Measurements from ENCODE around the gene ANKRD28. TPM values are rescaled to one million over a fixed set of nuclear protein-coding genes. Genes with fewer than 3 reads are reported as not detected.

Gene ANKRD28
- total RNA-seq, 3 donors from 2014 or later = 80.8 to 99.2 (median 89.8) TPM

DNA sequence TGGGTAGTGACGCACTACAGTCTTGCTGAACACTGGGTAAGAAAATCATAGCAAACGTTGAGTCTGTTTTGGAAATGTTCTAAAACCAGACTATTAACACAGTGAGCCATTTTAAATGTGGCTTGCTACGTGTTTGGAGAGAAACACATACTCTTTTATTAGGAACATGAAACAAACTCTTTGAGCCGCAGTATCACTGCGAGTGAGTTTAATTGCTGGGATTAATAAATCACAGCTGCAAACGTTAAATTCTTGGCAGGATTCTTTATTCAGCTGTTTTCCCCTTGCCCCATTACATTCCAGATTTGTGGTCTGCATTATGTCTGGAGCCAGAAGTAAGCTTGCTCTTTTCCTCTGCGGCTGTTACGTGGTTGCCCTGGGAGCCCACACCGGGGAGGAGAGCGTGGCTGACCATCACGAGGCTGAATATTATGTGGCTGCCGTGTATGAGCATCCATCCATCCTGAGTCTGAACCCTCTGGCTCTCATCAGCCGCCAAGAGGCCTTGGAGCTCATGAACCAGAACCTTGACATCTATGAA, 162.6 kb downstream of the ANKRD28 start:
- Histone ChIP-seq H3K9me3 (no peaks in the 10 kb centered on the region), H3K27me3 (no peaks in the 10 kb centered on the region), H3K27ac (peak overlapping the region; percentile 61 to 69), H3K4me3 (no peak overlapping the region), H3K4me1 (peaks cover 0 to 7% of the 10 kb centered on the region in 2 donors), H3K36me3 (no peaks in the 10 kb centered on the region)
- intact Hi-C loops (cut with DNase I; ENCODE audit: low total_unique reads) = no loop called here
- DNase-seq (ENCODE audit: low spot score in 2 of 2) = no peak
- TF ChIP-seq POLR2A (IDR thresholded peaks at IDR 0.05) (no peak), POLR2AphosphoS5 (IDR thresholded peaks at IDR 0.05) (peak in 1 of 3 donors; percentile 23)
- TF ChIP-seq, protein P1, sequence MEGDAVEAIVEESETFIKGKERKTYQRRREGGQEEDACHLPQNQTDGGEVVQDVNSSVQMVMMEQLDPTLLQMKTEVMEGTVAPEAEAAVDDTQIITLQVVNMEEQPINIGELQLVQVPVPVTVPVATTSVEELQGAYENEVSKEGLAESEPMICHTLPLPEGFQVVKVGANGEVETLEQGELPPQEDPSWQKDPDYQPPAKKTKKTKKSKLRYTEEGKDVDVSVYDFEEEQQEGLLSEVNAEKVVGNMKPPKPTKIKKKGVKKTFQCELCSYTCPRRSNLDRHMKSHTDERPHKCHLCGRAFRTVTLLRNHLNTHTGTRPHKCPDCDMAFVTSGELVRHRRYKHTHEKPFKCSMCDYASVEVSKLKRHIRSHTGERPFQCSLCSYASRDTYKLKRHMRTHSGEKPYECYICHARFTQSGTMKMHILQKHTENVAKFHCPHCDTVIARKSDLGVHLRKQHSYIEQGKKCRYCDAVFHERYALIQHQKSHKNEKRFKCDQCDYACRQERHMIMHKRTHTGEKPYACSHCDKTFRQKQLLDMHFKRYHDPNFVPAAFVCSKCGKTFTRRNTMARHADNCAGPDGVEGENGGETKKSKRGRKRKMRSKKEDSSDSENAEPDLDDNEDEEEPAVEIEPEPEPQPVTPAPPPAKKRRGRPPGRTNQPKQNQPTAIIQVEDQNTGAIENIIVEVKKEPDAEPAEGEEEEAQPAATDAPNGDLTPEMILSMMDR (IDR thresholded peaks at IDR 0.05) = no peak

DNA sequence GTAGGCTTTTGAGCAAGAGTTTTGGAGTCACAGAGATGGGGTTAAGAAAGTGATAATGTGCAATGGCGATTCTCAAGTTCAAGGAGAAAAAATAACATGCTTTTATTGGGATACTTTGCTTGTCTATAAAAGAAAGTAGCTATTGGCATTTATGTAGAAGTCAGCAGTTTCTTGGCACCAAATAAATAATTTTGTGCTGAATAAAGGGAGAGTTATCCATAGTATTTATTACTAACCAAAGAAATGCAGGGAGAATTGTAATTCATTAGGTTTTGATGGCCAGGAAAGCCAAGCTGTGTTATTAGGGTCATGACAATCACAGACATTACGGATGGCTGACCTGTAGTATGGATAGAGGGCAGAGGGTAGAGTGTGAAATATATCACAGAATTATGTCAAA, 163.1 kb downstream of the ANKRD28 start:
- peak overlapping the region; percentile 61 to 69 for H3K27ac ChIP-seq
- H3K9me3 ChIP-seq = no peaks in the 10 kb centered on the region
- no peak for DNase-seq (ENCODE audit: low spot score in 2 of 2)
- peaks cover 0 to 7% of the 10 kb centered on the region in 2 donors for H3K4me1 ChIP-seq
- no peaks in the 10 kb centered on the region for H3K36me3 ChIP-seq
- TF ChIP-seq POLR2A (IDR thresholded peaks at IDR 0.05) (no peak), POLR2AphosphoS5 (IDR thresholded peaks at IDR 0.05) (no peak)
- TF ChIP-seq, protein P1 (IDR thresholded peaks at IDR 0.05) = no peak
- H3K27me3 ChIP-seq = no peaks in the 10 kb centered on the region
- no peak overlapping the region for H3K4me3 ChIP-seq
- intact Hi-C loops (cut with DNase I; ENCODE audit: low total_unique reads) = no loop called here

- H3K4me1 ChIP-seq = peaks cover 0 to 7% of the 10 kb centered on the region in 2 donors
- no peaks in the 10 kb centered on the region for H3K9me3 ChIP-seq
- TF ChIP-seq, protein P1 (IDR thresholded peaks at IDR 0.05) = no peak
- intact Hi-C loops (cut with DNase I; ENCODE audit: low total_unique reads) = no loop called here
- peak in 1 of 2 donors; percentile 65 for DNase-seq (ENCODE audit: low spot score in 2 of 2)
- no peak overlapping the region for H3K4me3 ChIP-seq
- peak overlapping the region; percentile 61 to 73 for H3K27ac ChIP-seq
- H3K36me3 ChIP-seq = no peaks in the 10 kb centered on the region
- no peaks in the 10 kb centered on the region for H3K27me3 ChIP-seq
Measured at GRCh38 chr3:15633766-15634598, 163.8 kb downstream of the ANKRD28 start.

DNA sequence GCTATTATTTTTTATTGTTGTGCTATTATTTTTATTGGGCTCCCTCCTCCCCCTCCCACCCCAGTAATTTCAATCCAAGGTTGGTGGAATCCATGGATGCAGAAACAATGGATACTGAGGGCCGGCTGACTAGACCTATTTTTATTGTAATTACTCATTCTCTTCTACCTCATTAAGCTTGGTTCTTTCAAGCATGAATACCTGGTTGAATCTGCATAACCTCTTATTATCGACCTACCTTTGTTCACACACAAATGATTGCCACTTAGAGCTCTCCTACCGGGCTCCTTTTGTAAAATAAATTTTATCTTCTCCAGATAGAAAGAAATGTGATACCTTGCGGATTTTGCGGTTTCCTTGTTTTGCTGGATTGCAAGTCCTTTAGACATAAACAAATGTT, 164.6 kb downstream of the ANKRD28 start:
- intact Hi-C loops (cut with DNase I; ENCODE audit: low total_unique reads) = no loop called here
- DNase-seq (ENCODE audit: low spot score in 2 of 2) = no peak
- peaks cover 0 to 7% of the 10 kb centered on the region in 2 donors for H3K4me1 ChIP-seq

DNA sequence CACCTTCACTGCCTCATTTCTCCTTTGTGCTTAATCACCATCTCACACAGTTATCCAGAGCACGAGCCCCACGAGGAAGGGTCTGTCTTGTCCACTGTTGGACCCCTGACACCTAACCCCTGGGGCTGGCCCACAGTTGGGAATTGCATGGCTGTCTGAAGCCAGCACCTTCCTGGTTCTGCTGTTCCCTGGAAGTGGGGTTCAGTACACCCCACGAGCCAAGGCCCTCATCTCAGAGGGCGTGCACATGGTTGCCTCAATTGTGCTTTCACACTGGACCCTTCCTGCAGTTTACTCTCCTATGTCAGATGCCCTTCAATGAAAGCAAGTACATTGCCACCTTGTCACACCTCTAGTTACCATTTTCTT, 165.6 kb downstream of the ANKRD28 start:
- no peak overlapping the region for H3K27ac ChIP-seq
- H3K9me3 ChIP-seq = no peaks in the 10 kb centered on the region
- TF ChIP-seq POLR2AphosphoS5 (IDR thresholded peaks at IDR 0.05) = no peak
- no peak for TF ChIP-seq POLR2A (IDR thresholded peaks at IDR 0.05)
- TF ChIP-seq, protein P1 (IDR thresholded peaks at IDR 0.05) = no peak
- intact Hi-C loops (cut with DNase I; ENCODE audit: low total_unique reads) = no loop called here
- H3K36me3 ChIP-seq = no peaks in the 10 kb centered on the region
- H3K27me3 ChIP-seq = no peaks in the 10 kb centered on the region
- H3K4me3 ChIP-seq = no peak overlapping the region
- no peak for DNase-seq (ENCODE audit: low spot score in 2 of 2)
- peaks cover 0 to 7% of the 10 kb centered on the region in 2 donors for H3K4me1 ChIP-seq

More for the DNA sequence above, 164.6 kb downstream of the ANKRD28 start:
- TF ChIP-seq, protein P1 (IDR thresholded peaks at IDR 0.05) = no peak
- TF ChIP-seq POLR2A (IDR thresholded peaks at IDR 0.05) (no peak), POLR2AphosphoS5 (IDR thresholded peaks at IDR 0.05) (no peak)
- no peak overlapping the region for H3K4me3 ChIP-seq
- no peak overlapping the region for H3K27ac ChIP-seq
- H3K27me3 ChIP-seq = no peaks in the 10 kb centered on the region
- H3K9me3 ChIP-seq = no peaks in the 10 kb centered on the region
- H3K36me3 ChIP-seq = no peaks in the 10 kb centered on the region

All from breast epithelium (tissue), 4 donors.